AG04450 (cell line): Measurements from ENCODE around the gene PIGP. TPM values are rescaled to one million over a fixed set of nuclear protein-coding genes. Genes with fewer than 3 reads are reported as not detected.
"Not testable (repeated sequence)": the region's sequence is repeated elsewhere in the genome, so short reads cannot be mapped to it uniquely, and the experiment has no call there.

Experiments
- CTCF ChIA-PET: fragments of 300-600, 350-600 bp; formaldehyde crosslinking; extraction: SDS; loops from one replicate; lab custom pipeline; 2022; ENCODE audit warnings: antibody characterized with exemption, inconsistent platforms; lab: Charles Lee
- POLR2A ChIA-PET: fragments of 350-600 bp; formaldehyde crosslinking; extraction: SDS; loops from one replicate; lab custom pipeline; 2021; ENCODE audit warnings: antibody characterized with exemption, inconsistent platforms; lab: Yijun Ruan, JAX
- DNase-seq: peaks from one replicate; pipeline ENCODE4 v3.0.0-alpha.2; 2011; ENCODE audit warnings: low read depth, low spot score
- H3K27ac ChIP-seq: one replicate; pipeline ENCODE4 v1.5.1; 2012; ENCODE audit warnings: low read depth, low read length, control low read depth
- H3K27me3 ChIP-seq: one replicate; pipeline ENCODE4 v1.6.0; 2012; ENCODE audit warnings: low read length; ENCODE audit not compliant: control insufficient read depth, insufficient read depth
- H3K4me3 ChIP-seq: 2 replicates; pipeline ENCODE4 v1.5.1; 2011; ENCODE audit warnings: mild to moderate bottlenecking, low read depth, low read length, control low read depth
- H3K9me3 ChIP-seq: 2 replicates; pipeline ENCODE4 v1.5.1; 2012; ENCODE audit warnings: low read length; ENCODE audit not compliant: control insufficient read depth, insufficient read depth
- polyA plus RNA-seq: library from polyadenylated mRNA; depleted of rRNA; stranded (reverse); fragments of >200 nt; gene quantifications from 2 replicates; pipeline ENCODE4 v1.2.3, GENCODE V29; 2011
- TF ChIP-seq, protein P1 (sequence below): IDR thresholded peaks from 2 replicates; pipeline ENCODE4 v1.5.1; 2011; ENCODE audit warnings: low read depth, low read length, control low read depth, inconsistent platforms

PIGP gene
- polyA plus RNA-seq, 1 experiment, result 29.8 TPM

DNA sequence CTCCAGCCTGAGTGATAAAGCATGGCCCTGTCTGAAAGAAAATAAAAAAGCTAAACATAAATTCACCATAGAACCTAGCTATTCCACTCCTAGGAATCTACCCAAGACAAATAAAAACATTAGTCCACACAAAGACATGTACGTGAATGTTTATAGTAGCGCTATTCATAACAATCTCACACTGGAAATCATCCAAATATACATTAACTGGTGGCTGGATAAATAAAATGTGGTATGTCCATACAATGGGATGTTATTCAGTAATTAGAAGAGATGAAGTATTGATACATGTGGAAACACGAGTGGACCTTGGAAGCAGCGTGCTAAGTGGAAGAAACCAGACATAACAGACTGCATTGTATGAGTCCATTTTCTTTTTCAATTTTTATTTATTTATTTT lies 36.7 kb downstream of the PIGP start:
- no peak for DNase-seq
- ChIA-PET POLR2A (no interaction called here), CTCF (interaction anchor here (0.6 kb wide), 1 partner anchor 13 kb away, joined by 3 read pairs; no protein-coding TSS in a partner anchor)
- Histone ChIP-seq H3K27ac (no peak overlapping the region), H3K27me3 (peaks cover 6% of the 10 kb centered on the region), H3K9me3 (no peaks in the 10 kb centered on the region), H3K4me3 (no peak overlapping the region)
- TF ChIP-seq, protein P1, sequence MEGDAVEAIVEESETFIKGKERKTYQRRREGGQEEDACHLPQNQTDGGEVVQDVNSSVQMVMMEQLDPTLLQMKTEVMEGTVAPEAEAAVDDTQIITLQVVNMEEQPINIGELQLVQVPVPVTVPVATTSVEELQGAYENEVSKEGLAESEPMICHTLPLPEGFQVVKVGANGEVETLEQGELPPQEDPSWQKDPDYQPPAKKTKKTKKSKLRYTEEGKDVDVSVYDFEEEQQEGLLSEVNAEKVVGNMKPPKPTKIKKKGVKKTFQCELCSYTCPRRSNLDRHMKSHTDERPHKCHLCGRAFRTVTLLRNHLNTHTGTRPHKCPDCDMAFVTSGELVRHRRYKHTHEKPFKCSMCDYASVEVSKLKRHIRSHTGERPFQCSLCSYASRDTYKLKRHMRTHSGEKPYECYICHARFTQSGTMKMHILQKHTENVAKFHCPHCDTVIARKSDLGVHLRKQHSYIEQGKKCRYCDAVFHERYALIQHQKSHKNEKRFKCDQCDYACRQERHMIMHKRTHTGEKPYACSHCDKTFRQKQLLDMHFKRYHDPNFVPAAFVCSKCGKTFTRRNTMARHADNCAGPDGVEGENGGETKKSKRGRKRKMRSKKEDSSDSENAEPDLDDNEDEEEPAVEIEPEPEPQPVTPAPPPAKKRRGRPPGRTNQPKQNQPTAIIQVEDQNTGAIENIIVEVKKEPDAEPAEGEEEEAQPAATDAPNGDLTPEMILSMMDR, result no peak

DNA sequence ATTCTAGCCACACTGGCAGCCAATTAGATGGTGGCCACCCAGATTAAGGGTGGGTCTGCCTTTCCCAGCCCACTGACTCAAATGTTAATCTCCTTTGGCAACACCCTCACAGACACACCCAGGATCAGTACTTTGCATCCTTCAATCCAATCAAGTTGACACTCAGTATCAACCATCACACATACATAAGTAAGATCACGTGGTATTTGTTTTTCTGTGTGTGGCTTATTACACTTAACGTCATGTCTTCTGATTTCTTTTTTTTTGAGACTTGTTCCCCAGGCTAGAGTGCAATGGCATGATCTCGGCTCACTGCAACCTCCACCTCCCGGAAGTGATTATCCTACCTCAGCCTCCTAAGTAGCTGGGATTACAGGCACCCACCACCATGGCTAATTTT lies 38.5 kb downstream of the PIGP start:
- H3K4me3 ChIP-seq, H3K27me3 ChIP-seq, CTCF ChIA-PET, H3K9me3 ChIP-seq, POLR2A ChIA-PET, DNase-seq, H3K27ac ChIP-seq: not testable (repeated sequence)

DNA sequence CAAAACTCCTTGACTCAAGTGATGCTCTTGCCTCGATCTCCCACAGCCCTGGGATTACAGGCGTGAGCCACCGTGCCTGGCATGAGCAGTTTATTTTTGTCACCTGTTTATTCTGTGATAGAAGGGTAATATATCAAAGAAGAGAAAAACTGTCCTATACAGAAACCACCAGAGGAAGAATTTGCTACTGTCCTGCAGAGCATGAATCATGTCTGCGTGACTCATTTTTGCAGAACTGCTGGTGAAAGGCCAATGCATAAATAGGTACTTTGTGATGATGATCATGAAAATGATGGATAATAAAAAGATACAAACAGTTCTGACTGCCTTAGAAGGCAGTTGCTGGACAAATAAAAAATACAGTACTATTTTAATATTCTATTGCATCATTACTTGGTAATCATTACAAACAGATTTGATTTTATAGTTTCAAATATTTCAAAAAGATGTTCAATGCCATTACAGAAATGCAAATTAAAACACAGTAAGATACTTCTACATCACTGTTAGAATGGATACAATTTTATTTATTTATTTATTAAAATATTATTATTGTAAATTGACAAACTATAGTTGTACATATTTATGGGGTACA lies 39.9 kb downstream of the PIGP start:
- peak; percentile 3 for DNase-seq
- ChIA-PET CTCF (no interaction called here), POLR2A (no interaction called here)
- TF ChIP-seq, protein P1, result no peak
- no peak overlapping the region for H3K27ac ChIP-seq
- no peaks in the 10 kb centered on the region for H3K9me3 ChIP-seq
- H3K27me3 ChIP-seq, result peaks cover 7% of the 10 kb centered on the region
- no peak overlapping the region for H3K4me3 ChIP-seq

DNA sequence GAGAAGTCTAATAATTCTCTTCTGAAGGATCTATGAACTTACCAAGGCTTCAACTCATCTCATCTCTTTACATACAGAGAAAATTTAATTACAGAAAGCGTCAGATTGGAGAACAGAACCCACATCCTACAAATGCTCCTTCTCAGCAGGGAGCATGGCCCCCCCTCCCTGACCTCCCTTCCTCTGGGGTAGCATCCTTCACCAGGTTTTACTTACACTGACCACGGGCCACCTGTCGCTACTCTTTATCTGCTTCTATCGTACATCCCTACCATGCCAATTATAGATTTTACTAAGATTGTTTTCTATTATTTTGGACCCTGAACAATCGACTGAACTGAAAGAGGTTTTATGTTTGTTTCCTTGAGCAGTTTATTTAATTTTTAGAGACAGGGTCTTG lies 40.6 kb downstream of the PIGP start:
- no peak for DNase-seq
- Histone ChIP-seq H3K27ac (no peak overlapping the region), H3K4me3 (no peak overlapping the region), H3K27me3 (peaks cover 7% of the 10 kb centered on the region), H3K9me3 (no peaks in the 10 kb centered on the region)
- ChIA-PET CTCF (no interaction called here), POLR2A (no interaction called here)
- TF ChIP-seq, protein P1, result no peak

DNA sequence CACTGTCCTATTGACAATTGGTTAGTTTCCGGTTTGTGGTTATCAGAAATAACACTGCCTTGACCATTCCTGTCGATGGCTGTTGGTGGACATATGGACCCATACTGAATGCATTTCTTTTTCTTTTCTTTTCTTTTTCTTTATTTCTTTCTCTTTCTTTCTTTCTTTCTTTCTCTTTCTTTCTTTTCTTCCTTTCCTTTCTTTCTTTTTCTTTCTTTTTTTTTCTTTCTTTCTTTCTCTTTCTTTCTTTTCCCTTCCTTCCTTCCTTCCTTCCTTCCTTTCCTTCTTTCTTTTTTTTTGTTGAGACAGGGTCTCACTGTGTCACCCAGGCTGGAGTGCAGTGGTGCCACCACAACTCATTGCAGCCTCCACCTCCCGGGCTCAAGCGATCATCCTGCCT lies 42.0 kb downstream of the PIGP start:
- TF ChIP-seq, protein P1, result no peak
- CTCF ChIA-PET, result no interaction called here
- no peak for DNase-seq
- no peak overlapping the region for H3K4me3 ChIP-seq
- H3K9me3 ChIP-seq, result no peaks in the 10 kb centered on the region
- POLR2A ChIA-PET, result no interaction called here
- H3K27me3 ChIP-seq, result peaks cover 13% of the 10 kb centered on the region
- no peak overlapping the region for H3K27ac ChIP-seq
